Lower lobe of right lung (tissue), 2 donors: ENCODE results near the gene TTC28. TPM values are rescaled to one million over a fixed set of nuclear protein-coding genes. Genes with fewer than 3 reads are reported as not detected.
"Not testable (repeated sequence)": the region's sequence is repeated elsewhere in the genome, so short reads cannot be mapped to it uniquely, and the experiment has no call there.

Source experiments
- ATAC-seq, 2 donors: fragments of 200-7000 bp; cut with Tn5 transposase; one replicate each; pipeline ENCODE4 v1.9.1; 2020 to 2022; ENCODE audit warnings: mild to moderate bottlenecking in 2 of 2, moderate library complexity in 2 of 2
- DNase-seq: peaks from one replicate; pipeline ENCODE4 v3.0.0-alpha.2; 2020
- H3K27ac ChIP-seq: fragments of 200-600 bp; one replicate; pipeline ENCODE4 v1.8.0; 2022
- H3K27me3 ChIP-seq: fragments of 200-600 bp; one replicate; pipeline ENCODE4 v1.8.0; 2022; ENCODE audit warnings: low read depth
- H3K36me3 ChIP-seq: fragments of 200-600 bp; one replicate; pipeline ENCODE4 v1.8.0; 2022; ENCODE audit warnings: mild to moderate bottlenecking
- H3K4me1 ChIP-seq: fragments of 200-600 bp; one replicate; pipeline ENCODE4 v1.8.0; 2022
- H3K4me3 ChIP-seq: fragments of 200-600 bp; one replicate; pipeline ENCODE4 v1.8.0; 2022; ENCODE audit warnings: mild to moderate bottlenecking
- H3K9me3 ChIP-seq: fragments of 200-600 bp; one replicate; pipeline ENCODE4 v1.8.0; 2022
- CTCF ChIP-seq: fragments of 200-600 bp; IDR thresholded peaks from one replicate; pipeline ENCODE4 v1.8.0; 2022; ENCODE audit warnings: antibody characterized with exemption, mild to moderate bottlenecking
- intact Hi-C: fragments of 100-400 bp; cut with DNase I; formaldehyde crosslinking; loops from one replicate; pipeline ENCODE4 v1.11.0; 2022
- total RNA-seq: library from RNA; stranded (reverse); fragmentation: NEBNext Ultra II Directional; extraction: Animal tissue kit (Norgen Biotek cat#: 25700); gene quantifications from one replicate; pipeline ENCODE4 v1.2.1, GENCODE V29; 2021
- donor health status: DM: no; HTN: yes; CAD: no; lungs with severe emphysema.

The TTC28 gene
- total RNA-seq, 1 donor from 2014 or later = 39.6 TPM

- no peak for ATAC-seq
- no peak for DNase-seq
- no peak for TF ChIP-seq CTCF
- Histone ChIP-seq H3K36me3 (no peaks in the 10 kb centered on the region), H3K4me3 (no peak overlapping the region), H3K27ac (no peak overlapping the region), H3K9me3 (peaks cover 7% of the 10 kb centered on the region), H3K4me1 (no peaks in the 10 kb centered on the region), H3K27me3 (no peaks in the 10 kb centered on the region)
- intact Hi-C loops = no loop called here
These were observed 173.5 kb downstream of the TTC28 start for GRCh38 chr22:28506150-28506535.

- H3K27me3 ChIP-seq = no peaks in the 10 kb centered on the region
- H3K9me3 ChIP-seq = peaks cover 7% of the 10 kb centered on the region
- DNase-seq (no peak), ATAC-seq (no peak)
- no peak for TF ChIP-seq CTCF
- H3K27ac ChIP-seq = no peak overlapping the region
- intact Hi-C loops = no loop called here
- no peaks in the 10 kb centered on the region for H3K4me1 ChIP-seq
- no peaks in the 10 kb centered on the region for H3K36me3 ChIP-seq
- no peak overlapping the region for H3K4me3 ChIP-seq
These were observed 174.1 kb downstream of the TTC28 start for GRCh38 chr22:28505416-28506149.

GRCh38 chr22:28500006-28500405 lies 179.6 kb downstream of the TTC28 start:
- H3K27ac ChIP-seq = no peak overlapping the region
- H3K9me3 ChIP-seq = no peaks in the 10 kb centered on the region
- H3K27me3 ChIP-seq = no peaks in the 10 kb centered on the region
- no peak for ATAC-seq
- H3K4me3 ChIP-seq = no peak overlapping the region
- H3K4me1 ChIP-seq = no peaks in the 10 kb centered on the region
- no peaks in the 10 kb centered on the region for H3K36me3 ChIP-seq
- no peak for DNase-seq
- no peak for TF ChIP-seq CTCF
- intact Hi-C loops = no loop called here

- Histone ChIP-seq H3K4me3 (no peak overlapping the region), H3K36me3 (no peaks in the 10 kb centered on the region), H3K9me3 (no peaks in the 10 kb centered on the region), H3K27me3 (no peaks in the 10 kb centered on the region), H3K4me1 (no peaks in the 10 kb centered on the region), H3K27ac (no peak overlapping the region)
- ATAC-seq (no peak), DNase-seq (no peak)
- TF ChIP-seq CTCF = no peak
- intact Hi-C loops = no loop called here
These were observed 181.6 kb downstream of the TTC28 start for GRCh38 chr22:28498044-28498443.

GRCh38 chr22:28497188-28497587 lies 182.5 kb downstream of the TTC28 start:
- Histone ChIP-seq H3K27me3 (no peaks in the 10 kb centered on the region), H3K36me3 (no peaks in the 10 kb centered on the region), H3K9me3 (no peaks in the 10 kb centered on the region), H3K27ac (no peak overlapping the region), H3K4me1 (no peaks in the 10 kb centered on the region), H3K4me3 (no peak overlapping the region)
- no peak for TF ChIP-seq CTCF
- ATAC-seq = no peak
- no peak for DNase-seq
- intact Hi-C loops = no loop called here

GRCh38 chr22:28491289-28491688 lies 188.4 kb downstream of the TTC28 start:
- H3K27ac ChIP-seq, H3K36me3 ChIP-seq, H3K4me1 ChIP-seq, intact Hi-C loops, ATAC-seq, DNase-seq, H3K4me3 ChIP-seq, H3K9me3 ChIP-seq, H3K27me3 ChIP-seq: not testable (repeated sequence)
